Sigmoid colon (tissue), 3 donors: ENCODE results near the gene EBP.

Experiments used
- CTCF ChIP-seq, 4 experiments: fragments of 450-650 bp in 3 of 4; fragments of 200-600 bp in 1 of 4; IDR thresholded peaks; one replicate each; pipeline ENCODE4 v1.5.1; 2016 to 2019; ENCODE audit warnings: antibody characterized with exemption in 4 of 4, mild to moderate bottlenecking in 3 of 4, moderate library complexity in 2 of 4
- POLR2A ChIP-seq, 2 donors: fragments of 450-650 bp; IDR thresholded peaks; one replicate each; pipeline ENCODE4 v1.6.1; 2016; ENCODE audit warnings: antibody characterized with exemption in 2 of 2, mild to moderate bottlenecking in 2 of 2, moderate library complexity in 2 of 2

DNA sequence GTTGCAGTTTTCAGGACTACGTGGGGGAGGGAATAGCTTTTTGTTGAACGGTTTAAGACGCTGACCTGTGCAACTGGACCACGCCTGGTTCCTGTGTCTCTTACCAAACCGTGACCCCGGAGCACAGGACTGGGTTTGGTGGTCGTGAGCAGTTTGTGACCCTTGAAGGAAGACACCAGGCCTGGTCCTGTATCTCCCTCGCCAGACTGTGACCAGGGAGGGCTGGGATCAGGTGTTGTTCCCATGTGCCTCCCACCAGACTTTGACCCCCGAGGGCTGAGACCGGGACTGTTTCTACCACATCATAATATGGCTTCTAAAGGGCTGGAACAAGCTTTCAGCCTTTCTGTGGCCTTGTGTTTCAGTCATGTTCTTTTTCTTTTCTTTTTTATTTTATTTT is 683 bp downstream of the EBP start:
- TF ChIP-seq POLR2A (IDR thresholded peaks at IDR 0.05): no peak
- TF ChIP-seq CTCF (IDR thresholded peaks at IDR 0.05): no peak
